HCT116 (cell line): ENCODE results near the gene KCNE1. TPM values are rescaled to one million over a fixed set of nuclear protein-coding genes. Genes with fewer than 3 reads are reported as not detected.

Experiments used
- ATAC-seq: fragments of 200-7000 bp; cut with Tn5 transposase; 2 replicates; pipeline ENCODE4 v1.9.1; 2020; ENCODE audit warnings: mild to moderate bottlenecking, moderate library complexity
- BruUV-seq: library from RNA; stranded (reverse); fragments of 400-500 nt; replicated peaks from 2 replicates; lab custom pipeline; 2021; lab: Mats Ljungman, UMichigan
- CTCF ChIA-PET: fragments of 300-600 bp; sonication (Branson Sonifier 250); formaldehyde crosslinking; loops from one replicate; lab custom pipeline; 2021; ENCODE audit warnings: antibody characterized with exemption; lab: Charles Lee
- POLR2A ChIA-PET: fragments of 300-600, 350-600 bp; sonication (Branson Sonifier 250); formaldehyde crosslinking; loops from one replicate; lab custom pipeline; 2021; ENCODE audit warnings: antibody characterized with exemption; lab: Charles Lee
- RAD21 ChIA-PET, 2 experiments: fragments of 300-600 bp; sonication (Branson Sonifier 250); formaldehyde crosslinking; loops; one replicate each; lab custom pipeline; 2023; ENCODE audit warnings: low total read pairs in 2 of 2; ENCODE audit not compliant: uncharacterized antibody in 2 of 2, unreplicated experiment in 2 of 2, low non-redundant PET in 1 of 2; lab: Charles Lee
- DNase-seq: peaks from one replicate; pipeline ENCODE4 v3.0.0-alpha.2; 2010; ENCODE audit warnings: low read depth, low spot score
- H2AFZ ChIP-seq: fragments of 200-600 bp; shearing (Covaris generic), sonication (generic); 2 replicates; pipeline ENCODE4 v1.6.1; 2017; ENCODE audit warnings: low read depth, mixed run types, mixed read lengths, antibody characterized with exemption, low read length; ENCODE audit not compliant: poor library complexity, severe bottlenecking
- H3K27ac ChIP-seq: 2 replicates; pipeline ENCODE4 v1.5.1; 2012; ENCODE audit warnings: low read depth, low read length
- H3K27me3 ChIP-seq: fragments of 200-600 bp; sonication (generic); 2 replicates; pipeline ENCODE4 v1.6.1; 2016; ENCODE audit warnings: mixed run types, low read length, mixed read lengths; ENCODE audit not compliant: insufficient read depth
- H3K36me3 ChIP-seq, 2 experiments: fragments of 200-500 bp in 1 of 2; fragments of 200-600 bp in 1 of 2; sonication (Bioruptor generic) in 1 of 2; sonication (generic) in 1 of 2; 2 replicates each; pipeline versions ENCODE4 v1.5.1 to v1.6.1; 2014 to 2016; ENCODE audit warnings: low read length in 2 of 2, inconsistent platforms in 1 of 2, mixed read lengths in 1 of 2, mixed run types in 1 of 2; ENCODE audit not compliant: insufficient read depth in 2 of 2, control insufficient read depth in 1 of 2
- H3K4me1 ChIP-seq, 2 experiments: fragments of 200-600 bp in 1 of 2; sonication (generic) in 1 of 2; 2 replicates each; pipeline versions ENCODE4 v1.5.1 to v1.6.1; 2012 to 2017; ENCODE audit warnings: low read length in 2 of 2, inconsistent platforms in 1 of 2, mild to moderate bottlenecking in 1 of 2, mixed read lengths in 1 of 2, mixed run types in 1 of 2, moderate library complexity in 1 of 2; ENCODE audit not compliant: insufficient read depth in 2 of 2, control insufficient read depth in 1 of 2
- H3K4me2 ChIP-seq: fragments of 200-600 bp; sonication (generic); 2 replicates; pipeline ENCODE4 v1.6.1; 2017; ENCODE audit warnings: mixed run types, low read length, mixed read lengths
- H3K4me3 ChIP-seq, 2 experiments: fragments of 200-600 bp in 1 of 2; sonication (generic) in 1 of 2; replicated peaks in 1 of 2; 2 replicates each; pipeline ENCODE4 v1.5.1; 2011 to 2016; ENCODE audit warnings: low read length in 2 of 2, control low read depth in 1 of 2, low read depth in 1 of 2, mild to moderate bottlenecking in 1 of 2, mixed read lengths in 1 of 2, mixed run types in 1 of 2
- H3K79me2 ChIP-seq: fragments of 200-600 bp; sonication (generic); 2 replicates; pipeline ENCODE4 v1.6.1; 2017; ENCODE audit warnings: mild to moderate bottlenecking, mixed run types, low read length, moderate library complexity, mixed read lengths; ENCODE audit not compliant: insufficient read depth
- H3K9ac ChIP-seq: fragments of 200-600 bp; sonication (generic); 2 replicates; pipeline ENCODE4 v1.6.1; 2016; ENCODE audit warnings: low read length, mixed read lengths
- H3K9me2 ChIP-seq: fragments of 200-600 bp; sonication (generic), shearing (Covaris generic); 2 replicates; pipeline ENCODE4 v1.6.1; 2017; ENCODE audit warnings: mixed run types, mild to moderate bottlenecking, moderate library complexity; ENCODE audit not compliant: insufficient read depth
- H3K9me3 ChIP-seq, 2 experiments: fragments of 200-500 bp in 1 of 2; fragments of 200-600 bp in 1 of 2; sonication (Bioruptor generic) in 1 of 2; sonication (generic) in 1 of 2; 2 replicates each; pipeline ENCODE4 v1.6.1; 2014 to 2017; ENCODE audit warnings: low read length in 2 of 2, mixed read lengths in 2 of 2, inconsistent platforms in 1 of 2, low read depth in 1 of 2, mild to moderate bottlenecking in 1 of 2, mixed run types in 1 of 2, moderate library complexity in 1 of 2; ENCODE audit not compliant: control insufficient read depth in 1 of 2, insufficient read depth in 1 of 2
- H4K20me1 ChIP-seq: fragments of 200-600 bp; sonication (generic), shearing (Covaris generic); 2 replicates; pipeline ENCODE4 v1.6.1; 2017; ENCODE audit warnings: mixed run types, mild to moderate bottlenecking, moderate library complexity; ENCODE audit not compliant: insufficient read depth
- CEBPB ChIP-seq: IDR thresholded peaks from 2 replicates; pipeline ENCODE4 v1.6.1; 2012; ENCODE audit warnings: low read depth
- CTCF ChIP-seq, 3 experiments: fragments of 200-600 bp in 1 of 3; sonication (generic) in 1 of 3; IDR thresholded peaks in 2 of 3; conservative IDR thresholded peaks in 1 of 3; 2 replicates each; pipeline ENCODE4 v1.5.1; 2012 to 2017; ENCODE audit warnings: low read depth in 2 of 3, low read length in 2 of 3, antibody characterized with exemption in 1 of 3, borderline replicate concordance in 1 of 3, control low read depth in 1 of 3, mild to moderate bottlenecking in 1 of 3, mixed read lengths in 1 of 3, mixed run types in 1 of 3, moderate library complexity in 1 of 3; ENCODE audit not compliant: insufficient read depth in 1 of 3
- EGR1 ChIP-seq: IDR thresholded peaks from 2 replicates; pipeline ENCODE4 v1.6.1; 2012; ENCODE audit warnings: low read depth
- ELF1 ChIP-seq: IDR thresholded peaks from 2 replicates; pipeline ENCODE4 v1.6.1; 2012; ENCODE audit warnings: low read depth, borderline replicate concordance
- EZH2 ChIP-seq: fragments of 200-600 bp; sonication (generic); IDR thresholded peaks from 2 replicates; pipeline ENCODE4 v1.6.1; 2017; ENCODE audit warnings: antibody characterized with exemption, mixed run types
- EZH2phosphoT487 ChIP-seq: fragments of 200-600 bp; IDR thresholded peaks from 2 replicates; pipeline ENCODE4 v1.6.1; 2018; ENCODE audit warnings: antibody characterized with exemption, borderline replicate concordance
- FOSL1 ChIP-seq: IDR thresholded peaks from 2 replicates; pipeline ENCODE4 v1.6.1; 2012; ENCODE audit warnings: low read depth
- JUND ChIP-seq: IDR thresholded peaks from 2 replicates; pipeline ENCODE4 v1.6.1; 2012
- MAX ChIP-seq: IDR thresholded peaks from 2 replicates; pipeline ENCODE4 v1.6.1; 2012
- POLR2AphosphoS5 ChIP-seq: IDR thresholded peaks from 2 replicates; pipeline ENCODE4 v1.6.1; 2011; ENCODE audit warnings: mild to moderate bottlenecking, low read depth, low read length, moderate library complexity
- REST ChIP-seq: IDR thresholded peaks from 2 replicates; pipeline ENCODE4 v1.6.1; 2012; ENCODE audit warnings: low read depth
- SIN3A ChIP-seq: IDR thresholded peaks from 2 replicates; pipeline ENCODE4 v1.6.1; 2012; ENCODE audit warnings: low read depth
- SP1 ChIP-seq: IDR thresholded peaks from 2 replicates; pipeline ENCODE4 v1.6.1; 2012; ENCODE audit warnings: low read depth
- ZFX ChIP-seq: fragments of 450-650 bp; IDR thresholded peaks from 2 replicates; pipeline ENCODE4 v1.6.1; 2017
- ZNF274 ChIP-seq: fragments of 200-500 bp; sonication (Bioruptor generic); IDR thresholded peaks from 2 replicates; pipeline ENCODE4 v1.6.1; 2014; ENCODE audit warnings: mild to moderate bottlenecking, low read depth, low read length, inconsistent platforms
- intact Hi-C: fragments of 100-400 bp; cut with micrococcal nuclease; formaldehyde crosslinking; loops from 2 replicates; pipeline ENCODE4 v1.10.0; 2022
- total RNA-seq: library from RNA; stranded (reverse); gene quantifications from one replicate; pipeline ENCODE4 v1.2.1, GENCODE V29; 2021; ENCODE audit not compliant: unreplicated experiment

Gene KCNE1
- total RNA-seq, 1 experiment from 2014 or later = not detected

- no peak overlapping the region for H3K4me3 ChIP-seq
- H3K27ac ChIP-seq = no peak overlapping the region
- H3K27me3 ChIP-seq = no peaks in the 10 kb centered on the region
- no peaks in the 10 kb centered on the region for H3K9me3 ChIP-seq
- intact Hi-C loops = no loop called here
- H3K4me1 ChIP-seq = no peaks in the 10 kb centered on the region
- no peaks in the 10 kb centered on the region for H3K36me3 ChIP-seq
- no peaks in the 10 kb centered on the region for H3K79me2 ChIP-seq
- RAD21 ChIA-PET = no interaction called here
- TF ChIP-seq ELF1 = no peak
- no peak for TF ChIP-seq EZH2phosphoT487
- TF ChIP-seq EZH2 = no peak
- POLR2A ChIA-PET = no interaction called here
- no TSS peak for BruUV-seq
- H3K4me2 ChIP-seq = no peak overlapping the region
- no peak overlapping the region for H2AFZ ChIP-seq
- no peaks in the 10 kb centered on the region for H3K9me2 ChIP-seq
- no peak overlapping the region for H3K9ac ChIP-seq
- no peak for ATAC-seq
- no peak for DNase-seq
- CTCF ChIA-PET = no interaction called here
- H4K20me1 ChIP-seq = no peaks in the 10 kb centered on the region
Measured at GRCh38 chr21:34504595-34504994, 7.4 kb downstream of the KCNE1 start.

GRCh38 chr21:34502480-34503106 is 9.4 kb downstream of the KCNE1 start:
- POLR2A ChIA-PET = no interaction called here
- Histone ChIP-seq H3K27me3 (no peaks in the 10 kb centered on the region), H3K79me2 (no peaks in the 10 kb centered on the region), H3K9me2 (no peaks in the 10 kb centered on the region), H3K4me3 (no peak overlapping the region), H3K4me2 (no peak overlapping the region), H2AFZ (no peak overlapping the region), H3K4me1 (no peaks in the 10 kb centered on the region), H3K9me3 (no peaks in the 10 kb centered on the region), H3K36me3 (no peaks in the 10 kb centered on the region), H4K20me1 (no peaks in the 10 kb centered on the region), H3K27ac (no peak overlapping the region), H3K9ac (no peak overlapping the region)
- intact Hi-C loops = no loop called here
- no peak for ATAC-seq
- RAD21 ChIA-PET = no interaction called here
- CTCF ChIA-PET = interaction anchor here (1.4 kb wide), 1 partner anchor 8 kb away, joined by 5 read pairs; no protein-coding TSS in a partner anchor
- BruUV-seq = no TSS peak
- DNase-seq = no peak
- TF ChIP-seq POLR2AphosphoS5 (no peak), JUND (no peak), CTCF (IDR thresholded peaks at IDR 0.05 in 2 of 3, conservative IDR thresholded peaks at IDR 0.05 in 1 of 3; ENCODE audit: borderline replicate concordance in 1 of 3, insufficient read depth in 1 of 3, low read depth in 2 of 3, low read length in 2 of 3) (no peak), EGR1 (no peak), EZH2phosphoT487 (no peak), MAX (no peak), ZNF274 (no peak), ZFX (no peak), SIN3A (no peak), REST (no peak), EZH2 (no peak), CEBPB (no peak), SP1 (no peak), FOSL1 (no peak)
